Endodermal cell (in vitro differentiated cells): ENCODE data around the gene AFF3. TPM values are rescaled to one million over a fixed set of nuclear protein-coding genes. Genes with fewer than 3 reads are reported as not detected.

Experiments used
- DNase-seq: peaks from one replicate; pipeline ENCODE4 v3.0.0-alpha.2; 2017
- H3K27ac ChIP-seq: 2 replicates; pipeline ENCODE4 v1.5.1; 2013; ENCODE audit warnings: mild to moderate bottlenecking, low read depth, low read length, moderate library complexity
- H3K27me3 ChIP-seq: 2 replicates; pipeline ENCODE4 v1.6.1; 2013; ENCODE audit warnings: mild to moderate bottlenecking, low read length, moderate library complexity; ENCODE audit not compliant: insufficient read depth, control insufficient read depth, poor library complexity, severe bottlenecking
- H3K36me3 ChIP-seq: 2 replicates; pipeline ENCODE4 v1.7.0; 2013; ENCODE audit warnings: mild to moderate bottlenecking, low read length, moderate library complexity; ENCODE audit not compliant: control insufficient read depth, insufficient read depth
- H3K4me1 ChIP-seq: one replicate; pipeline ENCODE4 v1.7.0; 2013; ENCODE audit warnings: low read length; ENCODE audit not compliant: control insufficient read depth, insufficient read depth
- H3K4me3 ChIP-seq: 2 replicates; pipeline ENCODE4 v1.5.1; 2013; ENCODE audit warnings: mild to moderate bottlenecking, low read length, moderate library complexity
- H3K9ac ChIP-seq: 2 replicates; pipeline ENCODE4 v1.6.1; 2013; ENCODE audit warnings: mild to moderate bottlenecking, low read length, moderate library complexity; ENCODE audit not compliant: poor library complexity, severe bottlenecking; ENCODE audit errors: extremely low read depth
- H3K9me3 ChIP-seq: 2 replicates; pipeline ENCODE4 v1.6.1; 2013; ENCODE audit warnings: mild to moderate bottlenecking, low read length, moderate library complexity; ENCODE audit not compliant: control insufficient read depth
- H3K27ac Mint-ChIP-seq: 2 replicates; pipeline ENCODE4 v1.8.0; 2020; ENCODE audit warnings: mixed read lengths
- H3K27me3 Mint-ChIP-seq: 2 replicates; pipeline ENCODE4 v1.8.0; 2021; ENCODE audit warnings: mild to moderate bottlenecking, mixed read lengths; ENCODE audit not compliant: insufficient read depth
- H3K36me3 Mint-ChIP-seq: 2 replicates; pipeline ENCODE4 v1.8.0; 2020; ENCODE audit warnings: low read depth, mixed read lengths
- H3K4me1 Mint-ChIP-seq: 2 replicates; pipeline ENCODE4 v1.8.0; 2020; ENCODE audit warnings: mixed read lengths
- H3K4me3 Mint-ChIP-seq: 2 replicates; pipeline ENCODE4 v1.8.0; 2020; ENCODE audit warnings: mild to moderate bottlenecking, moderate library complexity, mixed read lengths
- H3K9me3 Mint-ChIP-seq: 2 replicates; pipeline ENCODE4 v1.8.0; 2020; ENCODE audit warnings: mild to moderate bottlenecking, mixed read lengths
- WGBS, 2 experiments: methylation state at CpG; one replicate each; pipeline versions ENCODE4 v1.1.5 to v1.1.7; 2013; ENCODE audit warnings: missing lambda C conversion rate in 2 of 2, mixed read lengths in 1 of 2; ENCODE audit not compliant: insufficient coverage in 1 of 2, insufficient read length in 1 of 2; 5-methylcytosine and 5-hydroxymethylcytosine counted together
- total RNA-seq, 2 donors: library from RNA; stranded (reverse); fragmentation: NEBNext Ultra II Directional in 1 of 2; extraction: Animal tissue kit (Norgen Biotek cat#: 25700) in 1 of 2; gene quantifications; 2 replicates in 1 of 2; 3 replicates in 1 of 2; pipeline ENCODE4 v1.2.1, GENCODE V29; 2021
- TF ChIP-seq, protein P1 (sequence below): fragments of 200-600 bp; sonication (generic); conservative IDR thresholded peaks from 2 replicates; pipeline ENCODE4 v1.5.0; 2021; ENCODE audit warnings: antibody characterized with exemption, mild to moderate bottlenecking

AFF3 gene
- total RNA-seq, 2 donors from 2014 or later, result 0.62 to 0.73 TPM

DNA sequence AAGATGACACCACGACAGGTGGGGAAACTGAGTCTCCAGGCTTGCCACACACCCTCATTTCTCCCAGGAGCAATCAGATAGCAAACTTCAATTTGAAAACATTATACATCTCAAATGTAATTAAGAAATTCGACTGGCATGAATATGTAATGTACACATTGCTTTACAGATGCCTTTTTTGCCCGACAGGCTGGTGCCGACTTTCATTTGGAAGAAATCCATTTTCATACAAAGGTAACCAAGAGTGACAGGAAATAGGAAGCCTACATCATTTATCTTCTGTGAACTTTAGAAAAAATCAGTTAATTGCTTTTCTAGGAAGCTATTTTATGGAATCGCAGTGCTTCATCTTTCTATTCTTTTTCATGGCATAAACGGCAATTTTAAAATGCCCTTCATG, 140.3 kb downstream of the AFF3 start:
- Mint-ChIP-seq H3K27me3 (peaks cover 2% of the 10 kb centered on the region), H3K9me3 (no peaks in the 10 kb centered on the region), H3K36me3 (no peaks in the 10 kb centered on the region), H3K27ac (no peak overlapping the region), H3K4me3 (no peak overlapping the region), H3K4me1 (no peaks in the 10 kb centered on the region)
- 94 to 100% methylated on average over 4 to 6 of the region's 6 CpGs for WGBS, 2 experiments
- Histone ChIP-seq H3K27ac (no peak overlapping the region), H3K36me3 (no peaks in the 10 kb centered on the region), H3K27me3 (no peaks in the 10 kb centered on the region), H3K4me3 (no peak overlapping the region), H3K9me3 (no peaks in the 10 kb centered on the region), H3K9ac (no peak overlapping the region), H3K4me1 (no peaks in the 10 kb centered on the region)
- TF ChIP-seq, protein P1, sequence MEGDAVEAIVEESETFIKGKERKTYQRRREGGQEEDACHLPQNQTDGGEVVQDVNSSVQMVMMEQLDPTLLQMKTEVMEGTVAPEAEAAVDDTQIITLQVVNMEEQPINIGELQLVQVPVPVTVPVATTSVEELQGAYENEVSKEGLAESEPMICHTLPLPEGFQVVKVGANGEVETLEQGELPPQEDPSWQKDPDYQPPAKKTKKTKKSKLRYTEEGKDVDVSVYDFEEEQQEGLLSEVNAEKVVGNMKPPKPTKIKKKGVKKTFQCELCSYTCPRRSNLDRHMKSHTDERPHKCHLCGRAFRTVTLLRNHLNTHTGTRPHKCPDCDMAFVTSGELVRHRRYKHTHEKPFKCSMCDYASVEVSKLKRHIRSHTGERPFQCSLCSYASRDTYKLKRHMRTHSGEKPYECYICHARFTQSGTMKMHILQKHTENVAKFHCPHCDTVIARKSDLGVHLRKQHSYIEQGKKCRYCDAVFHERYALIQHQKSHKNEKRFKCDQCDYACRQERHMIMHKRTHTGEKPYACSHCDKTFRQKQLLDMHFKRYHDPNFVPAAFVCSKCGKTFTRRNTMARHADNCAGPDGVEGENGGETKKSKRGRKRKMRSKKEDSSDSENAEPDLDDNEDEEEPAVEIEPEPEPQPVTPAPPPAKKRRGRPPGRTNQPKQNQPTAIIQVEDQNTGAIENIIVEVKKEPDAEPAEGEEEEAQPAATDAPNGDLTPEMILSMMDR, result no peak
- no peak for DNase-seq

DNA sequence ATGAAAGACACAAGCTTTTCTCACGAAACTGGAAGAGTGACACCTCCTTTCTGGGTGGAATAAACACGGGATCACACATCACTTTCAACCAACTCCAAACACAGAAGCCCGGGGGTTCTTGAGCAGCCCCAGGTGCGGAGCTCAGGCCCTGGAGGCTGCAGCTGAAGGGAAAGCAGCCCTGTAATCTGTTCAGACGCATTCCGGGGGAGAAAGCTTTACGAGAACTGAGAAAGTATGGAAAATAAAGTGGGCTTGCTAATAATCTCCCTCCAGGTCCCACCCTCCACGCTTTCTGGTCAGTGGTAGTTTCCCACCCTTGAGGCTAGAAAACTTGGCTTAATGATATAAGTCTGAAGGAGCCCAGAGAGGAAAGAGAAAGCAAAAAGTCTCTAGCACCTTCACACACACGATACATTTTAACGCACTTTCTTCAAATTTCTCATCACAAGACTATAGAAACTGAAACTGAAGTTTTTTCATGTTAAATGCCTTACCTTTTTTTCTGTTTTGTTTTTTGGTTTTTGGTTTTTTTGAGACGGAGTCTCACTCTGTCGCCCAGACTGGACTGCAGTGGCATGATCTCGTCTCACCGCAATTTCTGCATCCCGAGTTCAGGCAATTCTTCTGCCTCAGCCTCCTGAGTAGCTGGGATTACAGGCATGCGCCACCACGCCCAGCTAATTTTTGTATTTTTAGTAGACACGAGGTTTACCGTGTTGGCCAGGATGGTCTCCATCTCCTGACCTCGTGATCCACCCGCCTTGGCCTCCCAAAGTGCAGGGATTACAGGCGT, 141.3 kb downstream of the AFF3 start:
- TF ChIP-seq, protein P1, result no peak
- H3K9me3 Mint-ChIP-seq, result no peaks in the 10 kb centered on the region

DNA sequence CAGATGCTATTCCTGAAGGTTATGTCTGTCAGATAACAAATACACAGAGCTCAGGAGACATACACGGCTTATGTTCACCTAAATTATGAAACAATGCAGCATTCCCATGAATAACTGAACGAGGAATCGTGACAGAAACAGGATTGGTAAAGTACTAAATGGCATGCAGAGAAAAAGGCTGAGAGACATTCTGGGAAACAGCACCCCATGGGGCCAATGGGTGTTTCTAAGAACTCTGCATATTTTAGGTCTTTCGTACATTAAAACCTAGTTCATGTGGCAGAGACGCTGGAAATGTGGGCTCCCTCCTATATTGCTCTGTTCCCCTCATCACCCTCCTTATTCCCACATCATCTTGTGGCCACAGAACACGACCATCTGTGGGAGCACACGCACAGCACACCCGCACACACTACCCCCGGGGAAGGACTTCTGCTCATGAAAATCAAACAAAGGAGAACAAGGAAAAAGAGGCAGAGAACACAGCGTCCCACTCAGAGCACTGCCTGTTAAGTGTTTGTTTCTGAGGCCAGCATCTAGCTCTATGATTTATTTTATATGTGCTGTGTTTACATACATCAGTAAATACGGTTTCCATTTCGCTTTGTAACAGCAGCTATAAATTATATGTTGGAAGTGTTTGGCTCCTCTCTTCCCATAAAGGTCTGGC, 143.6 kb downstream of the AFF3 start:
- no peak for DNase-seq
- Mint-ChIP-seq H3K4me1 (no peaks in the 10 kb centered on the region), H3K36me3 (no peaks in the 10 kb centered on the region), H3K9me3 (no peaks in the 10 kb centered on the region), H3K27me3 (peaks cover 2% of the 10 kb centered on the region), H3K4me3 (no peak overlapping the region), H3K27ac (no peak overlapping the region)
- H3K9me3 ChIP-seq, result no peaks in the 10 kb centered on the region
- H3K9ac ChIP-seq, result no peak overlapping the region
- H3K4me1 ChIP-seq, result no peaks in the 10 kb centered on the region
- no peaks in the 10 kb centered on the region for H3K27me3 ChIP-seq
- H3K36me3 ChIP-seq, result no peaks in the 10 kb centered on the region
- H3K27ac ChIP-seq, result no peak overlapping the region
- WGBS, 2 experiments, result 91 to 94% methylated on average over 7 to 12 of the region's 12 CpGs
- TF ChIP-seq, protein P1, result no peak
- H3K4me3 ChIP-seq, result no peak overlapping the region

More for the DNA sequence above, 141.3 kb downstream of the AFF3 start:
- no peaks in the 10 kb centered on the region for H3K36me3 Mint-ChIP-seq
- WGBS, 2 experiments, result 93 to 94% methylated on average over 16 to 22 of the region's 22 CpGs
- no peak overlapping the region for H3K9ac ChIP-seq
- no peaks in the 10 kb centered on the region for H3K27me3 ChIP-seq
- H3K4me3 ChIP-seq, result no peak overlapping the region
- H3K36me3 ChIP-seq, result no peaks in the 10 kb centered on the region
- peaks cover 2% of the 10 kb centered on the region for H3K27me3 Mint-ChIP-seq
- no peak overlapping the region for H3K27ac ChIP-seq
- no peaks in the 10 kb centered on the region for H3K9me3 ChIP-seq
- no peak for DNase-seq
- no peaks in the 10 kb centered on the region for H3K4me1 ChIP-seq
- no peak overlapping the region for H3K4me3 Mint-ChIP-seq
- H3K4me1 Mint-ChIP-seq, result no peaks in the 10 kb centered on the region
- no peak overlapping the region for H3K27ac Mint-ChIP-seq
